Parathyroid adenoma (tissue), 2 donors: Measurements from ENCODE around the gene MAP7.
"Not testable (repeated sequence)": the region's sequence is repeated elsewhere in the genome, so short reads cannot be mapped to it uniquely, and the experiment has no call there.

Experiments used
- H2AFZ ChIP-seq: fragments of 300-600 bp; sonication (generic); one replicate; pipeline ENCODE4 v1.7.0; 2017; ENCODE audit warnings: antibody characterized with exemption, mild to moderate bottlenecking
- H3K27ac ChIP-seq: fragments of 300-600 bp; sonication (generic); one replicate; pipeline ENCODE4 v1.7.0; 2017
- H3K27me3 ChIP-seq: fragments of 300-600 bp; sonication (generic); one replicate; pipeline ENCODE4 v1.7.0; 2017; ENCODE audit warnings: low read length; ENCODE audit not compliant: control insufficient read depth, insufficient read depth
- H3K36me3 ChIP-seq: fragments of 300-600 bp; sonication (generic); one replicate; pipeline ENCODE4 v1.7.0; 2017; ENCODE audit warnings: low read length; ENCODE audit not compliant: control insufficient read depth, insufficient read depth
- H3K4me1 ChIP-seq: fragments of 300-600 bp; sonication (generic); one replicate; pipeline ENCODE4 v1.7.0; 2017; ENCODE audit warnings: control low read depth
- H3K4me2 ChIP-seq: fragments of 300-600 bp; sonication (generic); one replicate; pipeline ENCODE4 v1.7.0; 2017; ENCODE audit warnings: low read length
- H3K4me3 ChIP-seq: fragments of 300-600 bp; sonication (generic); one replicate; pipeline ENCODE4 v1.7.0; 2017; ENCODE audit warnings: low read depth, low read length
- H3K79me2 ChIP-seq: fragments of 300-600 bp; sonication (generic); one replicate; pipeline ENCODE4 v1.7.0; 2017; ENCODE audit warnings: control low read depth
- H3K9ac ChIP-seq: fragments of 300-600 bp; sonication (generic); one replicate; pipeline ENCODE4 v1.7.0; 2017; ENCODE audit warnings: mild to moderate bottlenecking
- H3K9me3 ChIP-seq: fragments of 300-600 bp; sonication (generic); one replicate; pipeline ENCODE4 v1.7.0; 2017; ENCODE audit warnings: low read length; ENCODE audit not compliant: control insufficient read depth
- TF ChIP-seq, protein P1 (sequence below): fragments of 300-600 bp; sonication (generic); IDR thresholded peaks from one replicate; pipeline ENCODE4 v1.7.0; 2017; ENCODE audit warnings: antibody characterized with exemption, mild to moderate bottlenecking
- donor health status: primary hyperparathyroidism.

Gene MAP7

DNA sequence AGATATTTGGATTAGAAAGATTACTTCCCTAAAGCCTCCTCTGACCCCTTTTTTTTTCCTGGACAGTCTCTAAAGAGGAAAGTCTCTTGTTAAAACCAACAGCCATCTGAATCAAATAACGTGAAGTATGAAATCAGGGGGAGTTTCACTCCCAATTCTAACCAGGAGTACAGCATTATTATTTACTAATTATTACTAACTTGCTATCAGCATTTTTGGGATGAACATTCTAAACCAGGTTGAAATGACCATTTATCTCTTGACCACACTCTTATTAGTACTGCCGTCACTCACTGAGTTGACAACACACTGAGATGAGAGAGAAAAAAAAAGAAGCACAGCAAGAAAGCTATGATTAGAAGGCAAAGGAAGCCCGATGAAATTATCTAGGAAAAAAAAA, 146.2 kb downstream of the MAP7 start:
- TF ChIP-seq, protein P1, sequence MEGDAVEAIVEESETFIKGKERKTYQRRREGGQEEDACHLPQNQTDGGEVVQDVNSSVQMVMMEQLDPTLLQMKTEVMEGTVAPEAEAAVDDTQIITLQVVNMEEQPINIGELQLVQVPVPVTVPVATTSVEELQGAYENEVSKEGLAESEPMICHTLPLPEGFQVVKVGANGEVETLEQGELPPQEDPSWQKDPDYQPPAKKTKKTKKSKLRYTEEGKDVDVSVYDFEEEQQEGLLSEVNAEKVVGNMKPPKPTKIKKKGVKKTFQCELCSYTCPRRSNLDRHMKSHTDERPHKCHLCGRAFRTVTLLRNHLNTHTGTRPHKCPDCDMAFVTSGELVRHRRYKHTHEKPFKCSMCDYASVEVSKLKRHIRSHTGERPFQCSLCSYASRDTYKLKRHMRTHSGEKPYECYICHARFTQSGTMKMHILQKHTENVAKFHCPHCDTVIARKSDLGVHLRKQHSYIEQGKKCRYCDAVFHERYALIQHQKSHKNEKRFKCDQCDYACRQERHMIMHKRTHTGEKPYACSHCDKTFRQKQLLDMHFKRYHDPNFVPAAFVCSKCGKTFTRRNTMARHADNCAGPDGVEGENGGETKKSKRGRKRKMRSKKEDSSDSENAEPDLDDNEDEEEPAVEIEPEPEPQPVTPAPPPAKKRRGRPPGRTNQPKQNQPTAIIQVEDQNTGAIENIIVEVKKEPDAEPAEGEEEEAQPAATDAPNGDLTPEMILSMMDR = no peak
- H3K27me3 ChIP-seq = no peaks in the 10 kb centered on the region
- H3K4me1 ChIP-seq = peaks cover 10% of the 10 kb centered on the region
- no peak overlapping the region for H3K4me2 ChIP-seq
- no peaks in the 10 kb centered on the region for H3K36me3 ChIP-seq
- no peaks in the 10 kb centered on the region for H3K9me3 ChIP-seq
- H3K4me3 ChIP-seq = no peak overlapping the region
- no peak overlapping the region for H3K27ac ChIP-seq
- H3K79me2 ChIP-seq = peaks cover 10% of the 10 kb centered on the region
- H2AFZ ChIP-seq = no peak overlapping the region
- no peak overlapping the region for H3K9ac ChIP-seq

GRCh38 chr6:136403110-136403980, 146.9 kb downstream of the MAP7 start:
- Histone ChIP-seq H3K4me1 (peaks cover 10% of the 10 kb centered on the region), H3K4me2 (no peak overlapping the region), H2AFZ (no peak overlapping the region), H3K27me3 (no peaks in the 10 kb centered on the region), H3K9ac (no peak overlapping the region), H3K27ac (no peak overlapping the region), H3K36me3 (no peaks in the 10 kb centered on the region), H3K4me3 (no peak overlapping the region), H3K79me2 (peaks cover 8% of the 10 kb centered on the region), H3K9me3 (no peaks in the 10 kb centered on the region)
- TF ChIP-seq, protein P1 = no peak

DNA sequence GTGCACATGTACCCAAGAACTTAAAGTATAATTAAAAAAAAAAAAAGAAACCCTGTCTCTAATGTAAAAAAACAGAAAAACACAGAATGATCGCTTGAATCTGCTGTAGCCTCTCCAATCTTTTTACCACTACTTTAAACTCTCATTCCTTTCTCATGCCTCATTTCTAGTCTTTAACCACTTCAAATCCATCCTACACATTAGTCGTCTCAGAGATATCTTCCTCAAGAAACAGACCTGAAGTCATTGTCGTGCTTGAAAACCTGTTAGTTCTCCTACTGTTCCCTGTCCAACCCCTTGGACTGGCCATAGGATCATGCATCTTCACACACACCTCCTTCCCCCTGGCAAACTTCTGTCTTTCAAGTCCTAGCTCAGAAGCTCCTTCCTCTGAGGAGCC, 148.5 kb downstream of the MAP7 start:
- Histone ChIP-seq H3K27ac (no peak overlapping the region), H3K36me3 (no peaks in the 10 kb centered on the region), H2AFZ (no peak overlapping the region), H3K27me3 (no peaks in the 10 kb centered on the region), H3K4me3 (no peak overlapping the region), H3K9me3 (no peaks in the 10 kb centered on the region), H3K4me2 (no peak overlapping the region), H3K4me1 (peaks cover 10% of the 10 kb centered on the region), H3K9ac (no peak overlapping the region), H3K79me2 (peaks cover 6% of the 10 kb centered on the region)
- TF ChIP-seq, protein P1 = no peak

GRCh38 chr6:136401236-136401635, 149.0 kb downstream of the MAP7 start:
- H3K4me1 ChIP-seq, H3K4me2 ChIP-seq, H3K27me3 ChIP-seq, H2AFZ ChIP-seq, H3K36me3 ChIP-seq, H3K4me3 ChIP-seq, H3K27ac ChIP-seq, H3K79me2 ChIP-seq, H3K9ac ChIP-seq, H3K9me3 ChIP-seq: not testable (repeated sequence)

- Histone ChIP-seq H3K4me3 (no peak overlapping the region), H3K9me3 (no peaks in the 10 kb centered on the region), H3K9ac (no peak overlapping the region), H3K27ac (no peak overlapping the region), H3K4me2 (no peak overlapping the region), H3K27me3 (no peaks in the 10 kb centered on the region), H3K79me2 (peaks cover 6% of the 10 kb centered on the region), H2AFZ (no peak overlapping the region), H3K36me3 (no peaks in the 10 kb centered on the region), H3K4me1 (peaks cover 8% of the 10 kb centered on the region)
- TF ChIP-seq, protein P1 = no peak
These were observed 151.8 kb downstream of the MAP7 start for GRCh38 chr6:136398453-136398852.
